Measurements from ENCODE around the gene LTC4S.

- no peak for TF ChIP-seq EP300 (conservative IDR thresholded peaks at IDR 0.05; ENCODE audit: poor library complexity, severe bottlenecking)
- no peak for TF ChIP-seq SMC3 (conservative IDR thresholded peaks at IDR 0.05; ENCODE audit: poor library complexity)
- no peak for TF ChIP-seq CTCF (IDR thresholded peaks at IDR 0.05; ENCODE audit: poor library complexity, severe bottlenecking)
- TF ChIP-seq TAF1 (IDR thresholded peaks at IDR 0.05; ENCODE audit: low read depth), result no peak
These were observed 31.0 kb upstream of the LTC4S start for GRCh38 chr5:179762781-179763176.

Measured in neural cell (in vitro differentiated cells).